Stimulated activated CD4-positive, alpha-beta T cell treated with anti-CD3 and anti-CD28 coated beads, TNF-alpha, amount 100 ng/mL, for 1 hour (primary cell): Measurements from ENCODE around the gene SH3RF3.

Source experiments
- DNase-seq, 3 donors: peaks; one replicate each; pipeline ENCODE4 v3.0.0-alpha.2; 2020; ENCODE audit warnings: low read depth in 3 of 3, low spot score in 1 of 3

The SH3RF3 gene

GRCh38 chr2:109385506-109385905, 256.5 kb downstream of the SH3RF3 start:
- no peak for DNase-seq

- no peak for DNase-seq
Observed at GRCh38 chr2:109386004-109386695, 257.1 kb downstream of the SH3RF3 start.

GRCh38 chr2:109387221-109387735, 258.3 kb downstream of the SH3RF3 start:
- no peak for DNase-seq

- no peak for DNase-seq
Observed at GRCh38 chr2:109387778-109388469, 258.9 kb downstream of the SH3RF3 start.

- no peak for DNase-seq
Observed at GRCh38 chr2:109391243-109391642, 262.2 kb downstream of the SH3RF3 start.

GRCh38 chr2:109392140-109392539, 263.1 kb downstream of the SH3RF3 start:
- DNase-seq = no peak

- no peak for DNase-seq
Observed at GRCh38 chr2:109392816-109393661, 264.0 kb downstream of the SH3RF3 start.

GRCh38 chr2:109393662-109393972, 264.6 kb downstream of the SH3RF3 start:
- no peak for DNase-seq

- no peak for DNase-seq
Observed at GRCh38 chr2:109395494-109396201, 266.6 kb downstream of the SH3RF3 start.

- no peak for DNase-seq
Observed at GRCh38 chr2:109396202-109397180, 267.5 kb downstream of the SH3RF3 start.

GRCh38 chr2:109397893-109398292, 268.9 kb downstream of the SH3RF3 start:
- no peak for DNase-seq

- DNase-seq = no peak
Observed at GRCh38 chr2:109398366-109399015, 269.5 kb downstream of the SH3RF3 start.

- DNase-seq = no peak
Observed at GRCh38 chr2:109399066-109399465, 270.1 kb downstream of the SH3RF3 start.

- no peak for DNase-seq
Observed at GRCh38 chr2:109400102-109400501, 271.1 kb downstream of the SH3RF3 start.

GRCh38 chr2:109401370-109401769, 272.4 kb downstream of the SH3RF3 start:
- no peak for DNase-seq

GRCh38 chr2:109402180-109402579, 273.2 kb downstream of the SH3RF3 start:
- no peak for DNase-seq

- no peak for DNase-seq
Observed at GRCh38 chr2:109402980-109403840, 274.2 kb downstream of the SH3RF3 start.

GRCh38 chr2:109403841-109404201, 274.8 kb downstream of the SH3RF3 start:
- DNase-seq = no peak

GRCh38 chr2:109404681-109405080, 275.7 kb downstream of the SH3RF3 start:
- no peak for DNase-seq
